Suprapubic skin (tissue), 4 donors: ENCODE results near the gene KIAA1671.

Experiments
- EP300 ChIP-seq: sonication (generic); formaldehyde crosslinking; IDR thresholded peaks from one replicate; pipeline ENCODE4 v1.6.1; 2017; ENCODE audit warnings: antibody characterized with exemption
- POLR2A ChIP-seq, 2 donors: fragments of 450-650 bp; IDR thresholded peaks; one replicate each; pipeline ENCODE4 v1.6.1; 2017; ENCODE audit warnings: antibody characterized with exemption in 2 of 2, mild to moderate bottlenecking in 2 of 2, moderate library complexity in 2 of 2
- POLR2AphosphoS5 ChIP-seq, 3 donors: sonication (generic); formaldehyde crosslinking; IDR thresholded peaks; one replicate each; pipeline ENCODE4 v1.6.1; 2017; ENCODE audit warnings: antibody characterized with exemption in 3 of 3
- TF ChIP-seq, protein P1 (sequence below), 2 donors: fragments of 200-600 bp in 1 of 2; fragments of 450-650 bp in 1 of 2; sonication (generic) in 1 of 2; IDR thresholded peaks; one replicate each; pipeline ENCODE4 v1.5.1; 2016 to 2019; ENCODE audit warnings: antibody characterized with exemption in 2 of 2, mild to moderate bottlenecking in 1 of 2, moderate library complexity in 1 of 2

DNA sequence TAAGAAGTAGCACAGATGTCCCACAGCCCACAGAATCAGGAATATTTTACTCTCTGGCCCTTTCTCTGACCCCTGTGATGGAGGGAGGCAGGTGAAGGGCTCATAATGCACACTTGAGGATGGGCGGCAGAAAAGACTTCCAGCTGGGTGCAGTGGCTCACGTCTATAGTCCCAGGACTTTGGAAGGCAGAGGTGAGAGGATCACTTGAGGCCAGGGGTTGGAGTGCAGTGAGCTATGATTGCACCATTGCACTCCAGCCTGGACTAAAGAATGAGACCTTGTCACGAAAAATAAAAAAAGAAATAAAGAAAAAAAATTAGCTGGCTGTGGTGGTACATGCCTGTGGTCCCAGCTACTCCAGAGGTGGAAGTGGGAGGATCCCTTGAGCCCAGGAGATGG, 233.6 kb downstream of the KIAA1671 start:
- TF ChIP-seq, protein P1, sequence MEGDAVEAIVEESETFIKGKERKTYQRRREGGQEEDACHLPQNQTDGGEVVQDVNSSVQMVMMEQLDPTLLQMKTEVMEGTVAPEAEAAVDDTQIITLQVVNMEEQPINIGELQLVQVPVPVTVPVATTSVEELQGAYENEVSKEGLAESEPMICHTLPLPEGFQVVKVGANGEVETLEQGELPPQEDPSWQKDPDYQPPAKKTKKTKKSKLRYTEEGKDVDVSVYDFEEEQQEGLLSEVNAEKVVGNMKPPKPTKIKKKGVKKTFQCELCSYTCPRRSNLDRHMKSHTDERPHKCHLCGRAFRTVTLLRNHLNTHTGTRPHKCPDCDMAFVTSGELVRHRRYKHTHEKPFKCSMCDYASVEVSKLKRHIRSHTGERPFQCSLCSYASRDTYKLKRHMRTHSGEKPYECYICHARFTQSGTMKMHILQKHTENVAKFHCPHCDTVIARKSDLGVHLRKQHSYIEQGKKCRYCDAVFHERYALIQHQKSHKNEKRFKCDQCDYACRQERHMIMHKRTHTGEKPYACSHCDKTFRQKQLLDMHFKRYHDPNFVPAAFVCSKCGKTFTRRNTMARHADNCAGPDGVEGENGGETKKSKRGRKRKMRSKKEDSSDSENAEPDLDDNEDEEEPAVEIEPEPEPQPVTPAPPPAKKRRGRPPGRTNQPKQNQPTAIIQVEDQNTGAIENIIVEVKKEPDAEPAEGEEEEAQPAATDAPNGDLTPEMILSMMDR (IDR thresholded peaks at IDR 0.05) = no peak
- TF ChIP-seq EP300 (no peak), POLR2AphosphoS5 (IDR thresholded peaks at IDR 0.05) (no peak), POLR2A (IDR thresholded peaks at IDR 0.05) (no peak)
